B cell (primary cell): ENCODE data around the gene MATN1.

Source experiments
- CTCF ChIP-seq: fragments of 200-600 bp; IDR thresholded peaks from one replicate; pipeline ENCODE4 v1.8.0; 2022; ENCODE audit warnings: antibody characterized with exemption, mild to moderate bottlenecking
- EZH2 ChIP-seq: IDR thresholded peaks from 2 replicates; pipeline ENCODE4 v1.6.1; 2012; ENCODE audit warnings: borderline replicate concordance, low read depth, mild to moderate bottlenecking, moderate library complexity, low read length; ENCODE audit not compliant: insufficient read depth, poor library complexity, severe bottlenecking

GRCh38 chr1:30768159-30768829 is 44.9 kb upstream of the MATN1 start:
- TF ChIP-seq CTCF = no peak
- TF ChIP-seq EZH2 = no peak
